Effector CD8-positive, alpha-beta T cell (primary cell): ENCODE measurements around the gene FAM219A.

Experiments used
- DNase-seq: peaks from one replicate; lab custom pipeline; 2025; lab: John Stamatoyannopoulos, UW
- total RNA-seq, 4 experiments: gene quantifications; one replicate each; lab custom pipeline; 2026; lab: John Stamatoyannopoulos, UW

The FAM219A gene
- total RNA-seq = 17.2 to 25.4 (median 21.8) reads per million in 4 experiments

GRCh38 chr9:34458013-34458958 is at the start of gene FAM219A, which contains the start of gene DNAI1:
Gene FAM219A (minus strand): TSS chr9:34458570. CDS start chr9:34458263, 307 bp downstream.
Gene DNAI1 (plus strand): TSS chr9:34458805. CDS start chr9:34459006, 201 bp downstream.
- DNase-seq = peak; percentile 99

- no peak for DNase-seq
Observed at GRCh38 chr9:34507966-34508365, 49.6 kb upstream of the FAM219A start.

DNA sequence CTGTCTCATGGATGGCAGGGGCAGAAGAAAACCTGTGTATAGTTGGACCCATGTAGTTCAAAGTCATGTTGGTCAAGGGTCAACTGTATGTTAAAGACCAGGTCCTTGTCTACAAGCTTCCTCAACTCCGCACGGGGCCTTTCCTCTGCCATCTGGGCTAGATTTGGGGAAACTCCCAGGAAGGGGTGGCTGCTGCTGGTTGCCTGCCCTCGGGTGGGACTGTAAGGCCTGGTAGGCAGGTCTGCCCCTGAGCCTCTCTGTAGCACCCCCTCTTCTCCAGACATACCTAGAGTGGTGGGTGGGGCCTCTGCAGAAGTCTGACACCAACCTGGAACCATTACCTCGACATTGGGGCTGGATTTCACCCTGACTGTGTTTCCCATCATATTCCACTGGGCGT is 49.2 kb upstream of the FAM219A start:
- DNase-seq = no peak

DNA sequence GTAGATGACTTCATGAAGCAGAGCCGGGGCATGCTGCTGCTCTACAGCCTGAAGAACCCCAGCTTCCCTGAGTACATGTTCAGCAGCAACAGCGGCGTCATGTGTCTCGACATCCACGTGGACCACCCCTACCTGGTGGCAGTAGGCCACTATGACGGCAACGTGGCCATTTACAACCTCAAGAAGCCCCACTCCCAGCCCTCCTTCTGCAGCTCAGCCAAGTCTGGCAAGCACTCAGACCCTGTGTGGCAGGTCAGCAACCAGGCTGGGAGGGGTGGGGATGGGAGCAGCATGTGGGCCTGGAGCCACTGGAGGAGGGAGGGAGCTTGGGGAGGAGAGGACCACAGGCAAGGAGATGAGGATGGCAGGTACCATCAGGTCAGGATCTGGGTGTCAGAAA is 48.3 kb upstream of the FAM219A start:
- DNase-seq = no peak

GRCh38 chr9:34505370-34506120 is 47.2 kb upstream of the FAM219A start:
- no peak for DNase-seq

DNA sequence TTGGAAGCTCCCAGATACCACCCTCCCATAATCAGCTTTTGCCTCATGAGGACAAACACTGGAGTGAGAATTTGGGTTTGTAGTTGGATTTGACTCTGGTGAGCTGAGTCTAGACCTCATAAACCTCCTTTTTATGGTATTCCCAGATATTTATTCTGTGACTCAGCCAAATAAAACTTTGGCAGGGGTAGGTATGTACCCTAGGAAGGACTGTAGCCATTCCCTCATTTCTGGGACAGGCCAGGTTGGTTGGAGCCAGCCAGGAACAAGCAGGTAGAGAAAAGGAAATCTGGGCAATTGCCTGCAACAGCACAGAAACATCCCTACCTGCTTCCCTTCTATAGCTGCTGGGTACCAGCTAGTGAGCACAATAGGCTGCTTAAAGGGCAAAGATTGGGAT is 45.0 kb upstream of the FAM219A start:
- DNase-seq = no peak

GRCh38 chr9:34502891-34503290 is 44.5 kb upstream of the FAM219A start:
- no peak for DNase-seq

DNA sequence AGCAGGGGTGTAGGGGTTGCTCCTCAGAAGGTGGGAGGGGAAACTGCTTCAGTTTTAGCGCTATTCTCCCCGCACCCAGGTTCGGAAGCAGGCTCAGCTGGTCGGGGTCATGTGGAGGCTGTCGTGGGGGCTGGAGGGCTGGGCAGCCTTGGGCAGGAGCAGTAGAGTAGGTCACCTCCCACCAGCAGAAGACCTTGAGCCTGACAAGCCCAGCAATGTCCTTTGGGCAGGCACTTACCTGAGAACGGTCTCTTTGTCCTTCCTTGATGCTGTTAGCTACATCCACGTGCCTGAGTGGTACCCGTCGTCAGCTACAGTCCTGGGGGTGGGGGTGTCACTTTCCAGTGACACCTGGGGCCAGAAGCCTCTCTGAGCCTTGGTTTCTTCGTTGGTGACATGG is 44.1 kb upstream of the FAM219A start:
- no peak for DNase-seq

- DNase-seq = no peak
Observed at GRCh38 chr9:34501889-34502425, 43.6 kb upstream of the FAM219A start.

- no peak for DNase-seq
Observed at GRCh38 chr9:34501372-34501771, 43.0 kb upstream of the FAM219A start.

DNA sequence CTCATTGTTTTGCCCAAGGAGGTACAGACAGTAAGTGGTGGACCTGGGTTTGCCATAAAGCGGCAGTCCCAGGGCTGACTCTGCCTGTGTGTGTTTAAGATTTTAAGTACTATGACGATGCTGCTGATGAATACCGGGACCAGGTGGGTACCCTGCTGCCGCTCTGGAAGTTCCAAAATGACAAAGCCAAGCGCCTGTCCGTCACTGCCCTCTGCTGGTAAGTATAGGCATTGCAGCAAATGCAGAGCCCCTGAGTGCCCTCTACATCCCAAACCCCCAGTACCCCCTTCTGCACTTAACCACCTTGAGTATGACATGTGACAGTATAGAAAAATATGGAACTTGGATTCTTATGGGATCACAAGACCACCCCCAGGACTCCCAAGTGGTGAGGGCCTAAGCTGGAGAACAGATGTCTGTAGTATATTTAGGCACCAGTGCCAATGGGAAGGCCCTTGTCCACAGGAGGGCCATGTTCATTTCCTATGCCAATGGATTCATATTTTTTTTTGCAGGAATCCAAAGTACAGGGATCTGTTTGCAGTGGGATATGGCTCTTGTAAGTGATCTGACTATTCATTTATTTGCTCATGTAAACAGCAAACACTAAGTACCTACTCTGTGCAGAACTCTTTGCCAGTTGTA is 42.4 kb upstream of the FAM219A start:
- peak; percentile 61 for DNase-seq

GRCh38 chr9:34499076-34499475 is 40.7 kb upstream of the FAM219A start:
- DNase-seq = no peak

- no peak for DNase-seq
Observed at GRCh38 chr9:34498553-34498952, 40.2 kb upstream of the FAM219A start.

GRCh38 chr9:34496149-34496712 is 37.9 kb upstream of the FAM219A start:
- DNase-seq = no peak

- DNase-seq = no peak
Observed at GRCh38 chr9:34493972-34494535, 35.7 kb upstream of the FAM219A start.

DNA sequence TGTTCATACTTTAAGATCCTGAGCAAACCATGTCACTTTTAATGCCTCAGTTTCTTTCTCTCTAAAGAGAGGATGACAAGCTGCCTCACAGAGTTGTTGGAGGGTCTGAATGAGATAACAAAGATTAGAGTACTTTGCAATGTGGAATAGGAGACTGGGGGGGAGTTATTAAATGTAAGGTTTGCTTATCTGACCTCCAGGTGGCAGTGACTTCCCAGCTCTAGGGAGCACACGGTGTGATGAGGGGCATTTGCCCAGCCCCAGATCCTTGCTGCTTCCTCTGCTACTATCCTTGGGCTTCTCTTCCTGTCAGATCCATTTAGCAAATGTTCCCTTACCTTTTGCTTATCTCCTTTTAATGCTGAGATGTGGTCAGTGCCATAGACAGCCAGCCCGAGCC is 33.7 kb upstream of the FAM219A start:
- no peak for DNase-seq

DNA sequence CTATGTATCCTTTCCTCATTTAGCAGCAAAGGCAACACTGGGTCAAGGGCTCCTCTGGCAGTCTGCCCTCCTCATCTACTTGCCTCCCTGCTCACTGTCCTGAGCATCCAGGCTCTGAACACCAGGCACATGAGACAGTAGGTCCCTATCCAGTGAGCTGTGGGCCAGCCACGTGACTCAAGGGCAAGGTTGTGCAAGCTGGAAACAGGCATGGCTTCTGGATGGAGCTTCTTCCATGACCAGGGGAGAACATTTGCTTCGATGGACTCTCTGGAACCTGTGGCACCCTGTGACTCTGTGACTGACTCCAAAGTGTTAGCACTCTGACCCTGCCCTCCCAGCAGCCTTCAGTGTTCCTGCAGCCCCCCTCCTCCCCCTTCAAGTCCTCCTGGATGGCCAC is 33.2 kb upstream of the FAM219A start:
- no peak for DNase-seq

GRCh38 chr9:34490760-34491159 is 32.4 kb upstream of the FAM219A start:
- no peak for DNase-seq

DNA sequence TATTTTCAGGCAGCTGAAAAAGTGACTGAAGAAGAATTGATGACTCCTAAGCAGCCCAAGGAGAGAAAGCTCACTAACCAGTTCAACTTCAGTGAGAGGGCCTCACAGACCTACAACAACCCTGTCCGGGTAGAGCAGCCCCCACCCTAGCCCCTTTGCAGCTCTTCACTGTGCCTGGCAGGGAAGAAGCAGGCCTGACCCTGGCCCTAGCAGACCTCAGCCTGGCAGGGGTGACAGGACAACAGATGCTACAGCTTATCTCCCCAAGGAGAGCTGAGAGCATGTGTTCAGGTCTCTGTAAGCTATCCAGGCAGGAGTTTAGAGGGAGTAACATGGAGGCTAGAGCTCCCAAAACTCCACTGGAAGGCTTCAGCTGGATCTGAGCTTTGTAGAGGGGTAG is 32.0 kb upstream of the FAM219A start:
- DNase-seq = no peak

GRCh38 chr9:34486572-34486971 is 28.2 kb upstream of the FAM219A start:
- DNase-seq = no peak

DNA sequence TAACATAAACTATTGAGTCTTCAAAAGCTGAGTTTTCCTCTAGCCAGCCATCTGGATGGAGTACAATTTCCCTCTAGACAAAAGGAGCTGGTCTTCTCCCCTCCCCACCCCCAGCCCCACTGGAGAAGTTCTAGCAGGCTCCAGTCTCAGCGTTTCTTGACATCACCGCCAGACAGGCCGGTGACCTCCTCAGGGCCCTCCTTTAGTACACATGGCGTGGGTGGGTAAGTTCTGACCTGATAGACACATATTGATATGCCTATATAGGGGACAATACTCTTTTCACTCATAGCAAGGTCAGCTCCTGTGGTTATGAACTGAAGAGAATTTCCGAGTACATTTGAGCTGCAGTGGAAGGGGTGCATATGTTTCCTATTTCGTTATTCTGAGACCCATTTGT is 27.5 kb upstream of the FAM219A start:
- no peak for DNase-seq
